DMS153 treated with DMSO at 0.1 percent for 48 hours (cell line): ENCODE results near the gene QSOX2.
"Not testable (repeated sequence)": the region's sequence is repeated elsewhere in the genome, so short reads cannot be mapped to it uniquely, and the experiment has no call there.

Source experiments
- DNase-seq: peaks from one replicate; lab custom pipeline; 2025; ENCODE audit not compliant: unreplicated experiment; lab: John Stamatoyannopoulos, UW

The QSOX2 gene

GRCh38 chr9:136237486-136238341 is 7.9 kb downstream of the QSOX2 start:
- no peak for DNase-seq

DNA sequence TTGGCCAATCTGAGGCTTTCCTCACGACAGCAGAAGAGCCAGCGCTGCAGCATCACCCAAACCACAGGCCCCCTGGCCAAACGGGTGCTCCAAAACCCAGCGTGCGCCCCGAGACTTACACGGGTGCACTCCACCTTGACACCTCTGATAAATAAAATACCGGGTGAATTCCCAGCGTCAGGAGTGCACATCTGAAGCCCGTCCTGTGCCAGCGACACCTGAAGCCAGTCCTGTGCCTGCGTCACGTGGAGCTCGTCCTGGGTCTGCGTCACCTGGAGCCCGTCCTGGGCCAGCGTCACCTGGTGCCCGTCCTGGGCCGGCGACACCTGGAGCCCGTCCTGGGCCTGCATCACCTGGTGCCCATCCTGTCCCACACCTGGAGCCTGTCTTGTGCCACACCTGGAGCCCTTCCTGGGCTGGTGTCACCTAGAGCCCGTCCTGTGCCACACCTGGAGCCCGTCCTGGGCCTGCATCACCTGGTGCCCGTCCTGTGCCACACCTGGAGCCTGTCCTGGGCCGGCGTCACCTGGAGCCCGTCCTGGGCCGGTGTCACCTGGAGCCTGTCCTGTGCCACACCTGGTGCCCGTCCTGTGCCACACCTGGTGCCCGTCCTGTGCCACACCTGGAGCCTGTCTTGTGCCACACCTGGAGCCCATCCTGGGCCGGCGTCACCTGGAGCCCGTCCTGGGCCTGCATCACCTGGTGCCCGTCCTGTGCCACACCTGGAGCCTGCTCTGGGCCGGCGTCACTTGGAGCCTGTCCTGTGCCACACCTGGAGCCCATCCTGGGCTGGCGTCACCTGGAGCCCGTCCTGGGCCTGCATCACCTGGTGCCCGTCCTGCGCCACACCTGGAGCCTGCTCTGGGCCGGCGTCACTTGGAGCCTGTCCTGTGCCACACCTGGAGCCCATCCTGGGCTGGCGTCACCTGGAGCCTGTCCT is 8.9 kb downstream of the QSOX2 start:
- not testable (repeated sequence) for DNase-seq

DNA sequence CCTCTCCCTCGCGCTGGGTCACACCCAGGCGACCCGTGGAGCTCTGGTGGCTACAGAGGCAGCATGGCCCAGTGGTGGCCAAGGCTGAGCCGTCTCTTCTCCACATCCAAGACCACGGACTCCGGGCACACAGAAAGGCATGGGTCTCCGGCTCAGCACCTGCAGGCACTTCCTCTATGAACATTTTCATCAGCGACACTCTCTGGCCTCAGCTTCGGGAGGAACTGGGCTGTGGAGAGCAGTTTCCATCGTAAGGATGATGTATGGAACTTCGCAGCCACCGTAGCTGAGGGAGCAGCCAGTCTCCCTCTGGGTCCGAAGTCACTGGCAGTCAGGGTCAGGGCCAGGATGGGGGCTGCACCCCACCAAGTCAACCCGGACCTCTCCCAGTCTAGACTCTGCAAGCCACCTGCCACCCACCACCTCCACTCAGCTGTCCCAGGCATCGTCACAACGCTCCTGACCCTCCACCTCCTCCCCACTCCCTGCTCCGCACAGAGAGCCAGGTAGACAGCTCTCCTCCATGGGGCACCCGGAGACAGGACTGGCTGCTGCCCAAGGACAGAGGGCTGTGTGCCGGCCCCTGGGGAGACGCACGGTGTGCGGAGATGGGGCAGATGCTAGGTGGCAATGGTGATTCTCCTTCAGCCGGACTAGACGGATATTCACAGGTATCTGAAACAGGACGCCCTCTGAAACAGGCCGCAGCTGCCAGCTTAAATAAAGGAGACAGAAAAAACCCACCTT is 9.7 kb downstream of the QSOX2 start:
- no peak for DNase-seq

DNA sequence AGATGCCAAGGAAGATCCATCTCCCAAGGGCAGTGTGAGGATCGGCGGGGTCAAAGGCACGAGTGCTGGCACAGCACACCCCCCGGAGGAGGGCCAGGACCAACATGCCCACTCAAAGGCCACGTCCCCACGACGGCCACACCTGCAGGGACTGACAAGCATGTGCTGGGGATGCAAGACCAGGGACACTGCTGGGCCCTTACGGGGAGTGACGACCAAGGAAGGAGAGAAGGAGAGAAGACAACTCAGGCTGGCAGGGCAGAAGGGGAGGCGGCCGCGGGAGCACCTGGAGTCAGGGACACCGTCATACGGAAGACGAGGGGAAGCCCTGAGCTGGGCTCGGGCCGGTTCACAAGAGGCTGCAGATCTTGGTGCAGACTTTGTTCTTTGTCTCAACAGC is 10.4 kb downstream of the QSOX2 start:
- DNase-seq, result no peak

- DNase-seq, result no peak
These were observed 11.0 kb downstream of the QSOX2 start for GRCh38 chr9:136234597-136234996.

DNA sequence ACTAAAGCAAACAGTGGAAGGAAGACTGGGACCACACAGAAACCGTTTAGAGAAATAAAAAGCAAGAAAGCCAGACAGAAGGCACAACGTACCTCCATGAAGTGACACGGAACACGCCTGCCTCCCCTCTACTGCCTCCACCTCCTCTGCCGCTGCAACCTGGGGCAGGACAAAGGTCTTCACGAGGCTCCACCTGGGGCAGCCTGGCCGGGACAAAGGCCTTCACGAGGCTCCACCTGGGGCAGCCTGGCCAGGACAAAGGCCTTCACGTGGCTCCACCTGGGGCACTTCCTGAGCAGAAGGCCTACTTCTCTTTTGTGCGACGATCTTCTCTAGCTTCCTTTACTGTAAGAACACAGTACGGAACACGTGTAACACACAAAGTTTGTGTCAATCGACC is 11.7 kb downstream of the QSOX2 start:
- DNase-seq, result no peak

DNA sequence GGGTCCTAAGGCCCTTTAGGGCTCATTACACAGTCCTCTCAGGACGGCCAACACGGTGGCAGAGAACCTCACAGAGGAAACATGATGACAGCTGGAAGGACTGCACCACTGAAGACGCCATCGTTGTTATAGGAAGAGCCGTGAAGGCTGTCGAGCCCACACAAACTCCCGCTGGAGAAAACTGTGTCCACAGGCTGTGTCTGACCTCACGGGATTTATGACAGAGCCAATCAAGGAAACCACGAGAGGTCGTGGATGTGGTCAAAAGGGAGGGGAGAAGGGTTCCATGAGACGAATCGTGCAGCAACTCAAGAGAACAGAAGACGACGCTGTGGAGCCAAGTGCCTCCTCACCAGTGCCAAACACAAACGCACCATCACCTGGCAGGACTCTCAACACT is 12.2 kb downstream of the QSOX2 start:
- DNase-seq, result no peak

GRCh38 chr9:136232969-136233368 is 12.6 kb downstream of the QSOX2 start:
- peak; percentile 27 for DNase-seq

DNA sequence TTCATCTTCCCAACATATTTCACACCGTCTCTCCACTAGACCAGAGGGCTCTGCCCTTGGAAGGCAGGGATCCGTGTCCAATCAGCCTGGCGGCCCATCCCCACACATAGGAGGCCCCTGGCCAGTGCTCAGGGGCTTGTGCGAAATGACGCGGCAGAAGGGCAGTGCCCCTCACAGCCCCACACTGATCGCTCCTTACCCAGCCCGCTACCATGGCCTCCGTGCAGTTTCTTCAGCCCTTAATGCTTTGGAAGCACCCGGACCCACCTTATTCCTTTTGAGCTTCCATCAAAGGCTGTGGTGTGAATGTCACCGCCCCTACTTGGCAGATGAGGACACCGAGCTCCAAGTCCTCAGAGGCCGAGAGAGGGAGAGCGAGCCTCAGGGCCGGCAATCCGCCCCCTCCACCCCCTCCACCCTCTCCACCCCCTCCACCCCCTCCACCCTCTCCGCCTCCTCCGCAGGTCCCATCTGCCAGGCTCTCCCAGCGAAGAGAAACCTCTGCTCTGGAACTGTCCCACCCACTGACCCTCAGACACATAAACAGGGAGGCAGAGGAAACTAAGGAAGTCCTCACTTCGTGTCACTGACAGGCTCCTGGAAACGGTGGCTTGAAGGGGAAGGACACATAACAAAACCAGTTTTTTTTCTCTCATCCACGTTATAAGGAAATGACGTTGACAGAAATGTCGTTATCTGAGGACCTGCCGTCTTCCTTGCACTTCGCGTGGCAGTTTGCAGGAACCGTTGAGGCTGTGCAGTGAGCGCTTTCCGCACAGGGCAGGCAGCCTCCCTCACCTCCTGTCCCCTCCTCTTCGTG is 13.9 kb downstream of the QSOX2 start:
- DNase-seq, result no peak

GRCh38 chr9:136230773-136231172 is 14.8 kb downstream of the QSOX2 start:
- no peak for DNase-seq

GRCh38 chr9:136230365-136230764 is 15.2 kb downstream of the QSOX2 start:
- DNase-seq, result no peak

GRCh38 chr9:136229096-136230065 is 16.2 kb downstream of the QSOX2 start:
- no peak for DNase-seq

DNA sequence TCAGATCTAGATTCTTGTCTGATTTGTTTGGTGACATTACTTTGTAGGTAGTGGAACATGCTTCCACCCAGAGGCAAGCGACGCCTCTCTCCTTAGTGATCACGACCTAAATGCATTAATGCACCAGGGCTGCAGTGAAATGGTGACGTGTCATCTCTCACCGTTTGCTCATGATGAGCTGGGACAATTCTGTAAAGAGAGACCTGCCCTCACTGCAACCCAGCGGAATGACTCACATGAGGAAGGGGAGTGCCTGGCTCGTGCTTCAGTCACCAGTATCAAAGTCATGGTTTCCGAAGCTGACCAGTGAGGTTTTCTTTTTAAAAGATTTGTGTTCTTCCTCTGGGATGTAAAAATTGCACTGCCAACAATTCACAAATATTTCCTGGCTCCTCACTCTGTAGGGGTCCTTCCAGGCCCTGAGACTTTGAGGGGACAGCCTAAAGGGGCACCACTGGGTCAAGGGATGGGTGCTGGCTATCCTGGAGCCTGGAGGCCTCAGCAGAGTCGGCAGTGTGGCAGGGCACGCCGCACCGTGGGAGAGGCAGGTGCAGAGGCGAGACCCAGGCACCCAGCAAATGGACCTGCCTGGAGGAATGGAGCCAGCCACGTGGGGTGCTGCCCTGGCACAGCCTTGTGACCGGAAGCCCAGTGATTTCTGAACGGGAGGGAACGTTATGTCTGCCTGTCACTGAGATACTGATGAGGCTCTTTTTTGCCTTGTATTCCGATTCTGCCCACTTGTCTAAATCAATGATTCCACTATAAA is 17.3 kb downstream of the QSOX2 start:
- DNase-seq, result no peak

GRCh38 chr9:136226680-136227407 is 18.8 kb downstream of the QSOX2 start:
- no peak for DNase-seq

- DNase-seq, result no peak
These were observed 19.6 kb downstream of the QSOX2 start for GRCh38 chr9:136225748-136226679.

DNA sequence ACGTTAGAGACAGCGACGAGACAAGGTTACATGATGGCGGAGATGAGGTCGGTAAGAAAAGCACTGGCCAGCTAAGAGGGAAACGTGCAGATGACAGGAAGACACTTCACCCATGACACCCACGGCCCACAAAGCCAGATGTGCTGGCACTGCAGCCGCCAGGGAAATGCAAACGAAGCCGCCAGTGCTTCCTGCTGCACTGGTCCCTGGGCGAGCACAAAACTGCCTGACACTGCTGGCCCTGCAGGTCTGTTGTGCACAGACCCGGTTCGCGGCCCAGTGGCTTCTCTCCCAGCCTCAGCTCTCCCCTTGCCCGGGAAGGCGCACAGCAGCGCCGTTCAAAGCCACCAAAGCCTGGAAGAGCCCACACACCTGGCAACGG is 20.3 kb downstream of the QSOX2 start:
- no peak for DNase-seq
